ENCODE measurements around the gene BGN. TPM values are rescaled to one million over a fixed set of nuclear protein-coding genes. Genes with fewer than 3 reads are reported as not detected.

BGN gene
- total RNA-seq, 1 experiment from 2014 or later = not detected

GRCh38 chrX:153510383-153510782, 15.6 kb downstream of the BGN start:
- Histone ChIP-seq H3K4me3 (ENCODE audit: low read length) (no peak overlapping the region), H2AFZ (ENCODE audit: low read length) (no peak overlapping the region), H3K9ac (ENCODE audit: low read length) (no peak overlapping the region), H3K79me2 (ENCODE audit: low read length) (no peaks in the 10 kb centered on the region), H3K27ac (ENCODE audit: low read length) (no peak overlapping the region), H4K20me1 (ENCODE audit: insufficient read depth, low read depth, low read length) (no peaks in the 10 kb centered on the region), H3K27me3 (ENCODE audit: low read length) (no peaks in the 10 kb centered on the region), H3K4me2 (ENCODE audit: low read depth, low read length, poor library complexity, severe bottlenecking) (no peak overlapping the region), H3K9me2 (replicated peaks; ENCODE audit: insufficient read depth, low read length) (no peaks in the 10 kb centered on the region), H3K36me3 (ENCODE audit: insufficient read depth, low read length) (no peaks in the 10 kb centered on the region), H3K4me1 (ENCODE audit: low read length) (no peaks in the 10 kb centered on the region), H3K9me3 (ENCODE audit: low read length) (no peaks in the 10 kb centered on the region)
- DNase-seq = no peak

- no peak overlapping the region for H3K9ac ChIP-seq (ENCODE audit: low read length)
These were observed 17.2 kb downstream of the BGN start for GRCh38 chrX:153511784-153512500.

GRCh38 chrX:153512501-153512893, 17.7 kb downstream of the BGN start:
- no peaks in the 10 kb centered on the region for H3K9me3 ChIP-seq (ENCODE audit: low read length)
- H3K9ac ChIP-seq (ENCODE audit: low read length) = no peak overlapping the region
- no peaks in the 10 kb centered on the region for H4K20me1 ChIP-seq (ENCODE audit: insufficient read depth, low read depth, low read length)
- no peak overlapping the region for H3K27ac ChIP-seq (ENCODE audit: low read length)
- no peak for DNase-seq
- H3K9me2 ChIP-seq (replicated peaks; ENCODE audit: insufficient read depth, low read length) = no peaks in the 10 kb centered on the region
- no peaks in the 10 kb centered on the region for H3K27me3 ChIP-seq (ENCODE audit: low read length)
- H3K79me2 ChIP-seq (ENCODE audit: low read length) = no peaks in the 10 kb centered on the region
- no peak overlapping the region for H3K4me2 ChIP-seq (ENCODE audit: low read depth, low read length, poor library complexity, severe bottlenecking)
- no peak overlapping the region for H3K4me3 ChIP-seq (ENCODE audit: low read length)
- no peaks in the 10 kb centered on the region for H3K4me1 ChIP-seq (ENCODE audit: low read length)
- H3K36me3 ChIP-seq (ENCODE audit: insufficient read depth, low read length) = no peaks in the 10 kb centered on the region
- H2AFZ ChIP-seq (ENCODE audit: low read length) = no peak overlapping the region

More at GRCh38 chrX:153511784-153512500, 17.2 kb downstream of the BGN start:
- H3K79me2 ChIP-seq (ENCODE audit: low read length) = no peaks in the 10 kb centered on the region
- H3K4me3 ChIP-seq (ENCODE audit: low read length) = no peak overlapping the region
- H4K20me1 ChIP-seq (ENCODE audit: insufficient read depth, low read depth, low read length) = no peaks in the 10 kb centered on the region
- H3K4me1 ChIP-seq (ENCODE audit: low read length) = no peaks in the 10 kb centered on the region
- H3K9me3 ChIP-seq (ENCODE audit: low read length) = no peaks in the 10 kb centered on the region
- no peak overlapping the region for H2AFZ ChIP-seq (ENCODE audit: low read length)
- no peak overlapping the region for H3K4me2 ChIP-seq (ENCODE audit: low read depth, low read length, poor library complexity, severe bottlenecking)
- no peaks in the 10 kb centered on the region for H3K9me2 ChIP-seq (replicated peaks; ENCODE audit: insufficient read depth, low read length)
- no peaks in the 10 kb centered on the region for H3K27me3 ChIP-seq (ENCODE audit: low read length)
- DNase-seq = no peak
- H3K36me3 ChIP-seq (ENCODE audit: insufficient read depth, low read length) = no peaks in the 10 kb centered on the region
- no peak overlapping the region for H3K27ac ChIP-seq (ENCODE audit: low read length)

GRCh38 chrX:153513265-153513664, 18.5 kb downstream of the BGN start:
- Histone ChIP-seq H4K20me1 (ENCODE audit: insufficient read depth, low read depth, low read length) (no peaks in the 10 kb centered on the region), H3K9me2 (replicated peaks; ENCODE audit: insufficient read depth, low read length) (no peaks in the 10 kb centered on the region), H3K9me3 (ENCODE audit: low read length) (no peaks in the 10 kb centered on the region), H3K27me3 (ENCODE audit: low read length) (no peaks in the 10 kb centered on the region), H3K9ac (ENCODE audit: low read length) (no peak overlapping the region), H3K36me3 (ENCODE audit: insufficient read depth, low read length) (no peaks in the 10 kb centered on the region), H3K4me2 (ENCODE audit: low read depth, low read length, poor library complexity, severe bottlenecking) (no peak overlapping the region), H2AFZ (ENCODE audit: low read length) (no peak overlapping the region), H3K4me1 (ENCODE audit: low read length) (no peaks in the 10 kb centered on the region), H3K79me2 (ENCODE audit: low read length) (no peaks in the 10 kb centered on the region), H3K4me3 (ENCODE audit: low read length) (no peak overlapping the region), H3K27ac (ENCODE audit: low read length) (no peak overlapping the region)
- no peak for DNase-seq

- H3K9ac ChIP-seq (ENCODE audit: low read length) = no peak overlapping the region
- no peak overlapping the region for H2AFZ ChIP-seq (ENCODE audit: low read length)
- H3K27ac ChIP-seq (ENCODE audit: low read length) = no peak overlapping the region
- no peaks in the 10 kb centered on the region for H3K9me3 ChIP-seq (ENCODE audit: low read length)
- no peaks in the 10 kb centered on the region for H4K20me1 ChIP-seq (ENCODE audit: insufficient read depth, low read depth, low read length)
- no peaks in the 10 kb centered on the region for H3K27me3 ChIP-seq (ENCODE audit: low read length)
- H3K4me1 ChIP-seq (ENCODE audit: low read length) = no peaks in the 10 kb centered on the region
- no peaks in the 10 kb centered on the region for H3K9me2 ChIP-seq (replicated peaks; ENCODE audit: insufficient read depth, low read length)
- no peaks in the 10 kb centered on the region for H3K36me3 ChIP-seq (ENCODE audit: insufficient read depth, low read length)
- no peaks in the 10 kb centered on the region for H3K79me2 ChIP-seq (ENCODE audit: low read length)
- H3K4me3 ChIP-seq (ENCODE audit: low read length) = no peak overlapping the region
- no peak for DNase-seq
- H3K4me2 ChIP-seq (ENCODE audit: low read depth, low read length, poor library complexity, severe bottlenecking) = no peak overlapping the region
These were observed 19.5 kb downstream of the BGN start for GRCh38 chrX:153514259-153514658.

- Histone ChIP-seq H3K9me2 (replicated peaks; ENCODE audit: insufficient read depth, low read length) (no peaks in the 10 kb centered on the region), H3K4me2 (ENCODE audit: low read depth, low read length, poor library complexity, severe bottlenecking) (no peak overlapping the region), H3K79me2 (ENCODE audit: low read length) (no peaks in the 10 kb centered on the region), H2AFZ (ENCODE audit: low read length) (no peak overlapping the region), H3K36me3 (ENCODE audit: insufficient read depth, low read length) (no peaks in the 10 kb centered on the region), H4K20me1 (ENCODE audit: insufficient read depth, low read depth, low read length) (no peaks in the 10 kb centered on the region), H3K9me3 (ENCODE audit: low read length) (no peaks in the 10 kb centered on the region), H3K4me3 (ENCODE audit: low read length) (no peak overlapping the region), H3K9ac (ENCODE audit: low read length) (no peak overlapping the region), H3K27me3 (ENCODE audit: low read length) (no peaks in the 10 kb centered on the region), H3K4me1 (ENCODE audit: low read length) (no peaks in the 10 kb centered on the region), H3K27ac (ENCODE audit: low read length) (no peak overlapping the region)
- DNase-seq = no peak
These were observed 20.7 kb downstream of the BGN start for GRCh38 chrX:153515435-153515834.

GRCh38 chrX:153516073-153516472, 21.3 kb downstream of the BGN start:
- Histone ChIP-seq H3K4me2 (ENCODE audit: low read depth, low read length, poor library complexity, severe bottlenecking) (no peak overlapping the region), H3K27me3 (ENCODE audit: low read length) (no peaks in the 10 kb centered on the region), H3K27ac (ENCODE audit: low read length) (no peak overlapping the region), H3K9me3 (ENCODE audit: low read length) (no peaks in the 10 kb centered on the region), H3K9me2 (replicated peaks; ENCODE audit: insufficient read depth, low read length) (no peaks in the 10 kb centered on the region), H3K4me3 (ENCODE audit: low read length) (no peak overlapping the region), H3K79me2 (ENCODE audit: low read length) (no peaks in the 10 kb centered on the region), H4K20me1 (ENCODE audit: insufficient read depth, low read depth, low read length) (no peaks in the 10 kb centered on the region), H3K36me3 (ENCODE audit: insufficient read depth, low read length) (no peaks in the 10 kb centered on the region), H3K4me1 (ENCODE audit: low read length) (no peaks in the 10 kb centered on the region), H2AFZ (ENCODE audit: low read length) (no peak overlapping the region), H3K9ac (ENCODE audit: low read length) (no peak overlapping the region)
- DNase-seq = no peak

GRCh38 chrX:153517423-153517822, 22.6 kb downstream of the BGN start, which contains the start of gene ATP2B3:
ATP2B3 (plus strand) TSS chrX:153517642; CDS start chrX:153536248, 18,606 bp downstream.
- no peaks in the 10 kb centered on the region for H3K9me2 ChIP-seq (replicated peaks; ENCODE audit: insufficient read depth, low read length)
- no peaks in the 10 kb centered on the region for H3K27me3 ChIP-seq (ENCODE audit: low read length)
- no peaks in the 10 kb centered on the region for H3K9me3 ChIP-seq (ENCODE audit: low read length)
- H3K4me2 ChIP-seq (ENCODE audit: low read depth, low read length, poor library complexity, severe bottlenecking) = no peak within 1 kb of the TSS
- no peak within 1 kb of the TSS for H3K4me3 ChIP-seq (ENCODE audit: low read length)
- no peak for DNase-seq
- H3K4me1 ChIP-seq (ENCODE audit: low read length) = no peaks in the 10 kb centered on the region
- H4K20me1 ChIP-seq (ENCODE audit: insufficient read depth, low read depth, low read length) = no peaks in the 10 kb centered on the region
- no peak within 1 kb of the TSS for H2AFZ ChIP-seq (ENCODE audit: low read length)
- no peaks in the 10 kb centered on the region for H3K79me2 ChIP-seq (ENCODE audit: low read length)
- H3K36me3 ChIP-seq (ENCODE audit: insufficient read depth, low read length) = no peaks in the 10 kb centered on the region
- H3K9ac ChIP-seq (ENCODE audit: low read length) = no peak within 1 kb of the TSS
- no peak within 1 kb of the TSS for H3K27ac ChIP-seq (ENCODE audit: low read length)
